Stimulated activated CD8-positive, alpha-beta memory T cell treated with anti-CD3 and anti-CD28 coated beads, Interleukin-15, amount 100 ng/mL, for 48 hours (primary cell): Measurements from ENCODE around the gene CDK15.

Source experiments
- DNase-seq, 2 donors: peaks; one replicate each; pipeline ENCODE4 v3.0.0-alpha.2; 2020; ENCODE audit warnings: low read depth in 2 of 2

The CDK15 gene

DNA sequence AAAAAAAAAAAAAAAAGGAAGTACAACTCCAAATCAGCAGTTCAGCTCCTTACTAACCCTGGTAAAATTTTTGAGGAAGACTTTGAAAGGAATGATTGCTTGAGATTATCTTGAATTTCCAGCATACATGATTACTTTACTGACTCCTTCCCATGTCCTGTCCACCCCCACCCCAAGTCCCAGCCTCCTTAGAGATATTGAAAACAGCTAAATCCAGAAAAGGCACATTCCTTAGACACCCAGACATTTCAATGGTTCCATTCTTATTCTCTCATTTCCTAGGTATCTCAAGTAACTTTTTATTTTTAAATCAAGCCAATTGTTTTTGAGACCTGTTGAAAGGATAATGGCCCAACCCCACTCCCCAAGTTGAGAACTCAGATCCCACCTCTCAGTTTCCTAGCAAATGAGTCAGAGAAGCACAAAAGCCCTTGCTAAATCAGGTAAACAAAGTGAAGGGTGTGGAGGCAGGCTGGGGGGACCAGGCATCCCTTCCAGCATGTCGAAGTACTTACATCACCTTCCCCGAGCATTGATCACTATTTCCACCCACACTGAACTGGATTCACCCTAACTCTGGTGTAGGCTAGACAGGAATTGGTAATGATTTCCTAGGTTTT, 131.9 kb downstream of the CDK15 start:
- DNase-seq: no peak

- no peak for DNase-seq
Measured at GRCh38 chr2:201938781-201939180, 132.4 kb downstream of the CDK15 start.

DNA sequence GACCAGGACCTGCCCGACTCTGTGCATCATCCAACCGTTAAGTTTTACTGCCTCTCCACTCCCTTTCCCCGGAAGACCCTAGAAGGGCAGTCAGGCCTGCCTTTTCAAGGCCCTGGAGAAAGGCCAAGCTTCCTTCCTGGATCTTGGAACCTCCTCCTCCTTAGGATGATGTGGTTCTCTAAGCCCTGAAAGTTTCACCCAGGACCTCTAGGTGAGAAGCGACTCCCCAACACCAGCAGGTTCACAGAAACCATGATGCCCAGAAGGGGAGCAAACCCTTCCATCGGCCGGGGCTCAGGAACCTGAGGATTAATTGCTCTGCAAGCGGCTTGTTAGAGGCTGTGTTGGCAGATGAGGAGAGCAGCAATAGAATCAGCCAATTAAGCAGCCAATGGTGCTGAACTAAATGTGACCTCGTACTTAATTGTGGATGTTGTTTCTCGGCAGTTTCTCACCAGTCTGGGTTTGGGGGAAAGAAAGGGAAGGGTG, 133.2 kb downstream of the CDK15 start:
- no peak for DNase-seq

DNA sequence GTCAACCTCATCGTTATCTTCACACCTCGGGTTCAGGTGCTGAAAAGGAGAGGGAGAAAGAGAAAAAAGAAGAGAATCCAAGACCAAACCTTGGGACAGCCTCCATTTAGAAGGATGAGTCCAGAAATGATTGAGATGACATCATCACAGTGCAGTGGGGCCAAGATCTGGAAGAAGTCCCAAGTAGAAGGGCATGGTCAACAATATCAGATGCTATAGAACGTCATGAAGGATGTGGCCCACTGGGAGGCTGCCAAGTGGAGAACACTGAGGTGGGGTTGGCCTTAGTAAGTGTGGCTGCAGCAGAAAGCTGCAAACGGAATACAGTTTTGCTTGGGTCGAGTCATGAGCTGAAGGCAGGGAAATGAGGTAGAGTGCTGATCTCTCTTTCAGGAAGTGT, 136.2 kb downstream of the CDK15 start:
- DNase-seq: no peak
